ENCODE measurements around the gene PWWP2B.

The PWWP2B gene

DNA sequence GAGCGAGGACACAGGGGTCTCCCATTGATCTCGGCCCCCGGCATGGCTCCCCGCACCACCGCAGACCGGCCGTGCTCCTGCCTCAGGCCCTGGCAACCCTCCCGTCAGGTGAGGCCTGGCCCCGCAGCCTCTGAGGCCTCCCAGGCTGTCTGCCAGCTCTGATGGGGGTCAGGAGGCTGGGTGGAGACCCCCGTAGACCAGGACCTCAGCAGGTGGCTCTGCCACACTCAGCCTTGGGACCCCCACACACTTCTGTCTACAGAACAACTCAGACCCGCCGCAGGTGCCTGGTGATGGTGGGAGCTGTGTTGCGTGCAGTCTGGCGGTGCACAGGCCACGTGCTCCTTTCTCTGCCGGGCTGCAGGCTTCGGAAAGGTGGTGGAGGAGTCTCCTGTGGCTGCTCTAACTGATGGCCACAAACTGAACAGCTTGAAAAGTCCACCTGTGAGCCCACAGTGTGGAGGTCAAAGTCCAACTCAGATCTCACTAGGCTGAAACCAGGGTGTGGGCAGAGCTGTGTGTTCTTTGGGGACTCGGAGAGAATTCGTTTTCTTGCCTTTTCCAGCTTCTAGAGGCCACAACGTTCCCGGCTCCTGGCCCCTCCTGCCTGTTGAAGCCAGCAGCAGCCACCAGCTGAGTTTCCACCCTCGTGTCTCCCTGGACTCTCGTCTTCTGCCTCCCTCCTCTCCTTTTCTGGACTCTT is 62.5 kb downstream of the PWWP2B start:
- no peak for DNase-seq (ENCODE audit: low spot score)

DNA sequence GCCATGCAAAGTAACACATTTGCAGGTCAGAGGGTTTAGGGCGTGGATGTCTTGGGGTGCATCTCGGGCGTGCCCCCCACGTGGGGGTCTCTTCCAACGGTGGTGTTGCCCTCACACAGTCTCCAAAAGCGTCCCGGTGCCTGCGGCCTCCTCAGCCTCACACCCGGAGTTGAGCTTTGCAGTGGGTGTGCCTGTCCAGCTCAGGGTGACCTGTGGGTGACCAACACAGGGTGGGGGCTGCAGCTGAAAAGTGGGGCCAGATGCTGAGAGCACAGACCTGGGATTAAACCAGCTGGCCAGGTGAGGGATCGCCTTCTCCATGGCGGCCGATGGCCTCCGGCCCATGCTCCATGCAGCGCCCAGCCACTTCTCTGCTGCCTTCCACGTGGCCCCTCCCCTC is 63.1 kb downstream of the PWWP2B start:
- DNase-seq (ENCODE audit: low spot score), result no peak

DNA sequence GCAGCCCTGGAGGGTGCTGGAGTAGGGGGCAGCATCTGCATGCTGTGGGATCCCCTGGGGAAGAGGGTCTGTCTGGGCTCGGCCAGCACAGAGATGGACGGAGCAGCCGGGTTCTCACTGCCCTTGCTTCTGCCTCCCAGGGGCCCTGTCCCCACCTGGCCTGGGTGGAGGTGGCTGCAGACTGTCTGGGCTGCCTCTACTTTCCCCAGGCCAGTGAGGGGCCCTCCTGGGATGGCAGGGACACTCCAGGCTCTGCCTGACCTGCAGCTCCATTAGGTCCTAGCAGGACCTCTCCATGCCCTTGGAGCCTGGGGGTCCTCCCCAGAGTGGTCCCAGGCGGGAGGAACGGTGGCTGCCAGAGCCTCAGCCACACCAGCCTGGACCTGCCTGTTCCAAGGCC is 63.7 kb downstream of the PWWP2B start:
- no peak for DNase-seq (ENCODE audit: low spot score)

DNA sequence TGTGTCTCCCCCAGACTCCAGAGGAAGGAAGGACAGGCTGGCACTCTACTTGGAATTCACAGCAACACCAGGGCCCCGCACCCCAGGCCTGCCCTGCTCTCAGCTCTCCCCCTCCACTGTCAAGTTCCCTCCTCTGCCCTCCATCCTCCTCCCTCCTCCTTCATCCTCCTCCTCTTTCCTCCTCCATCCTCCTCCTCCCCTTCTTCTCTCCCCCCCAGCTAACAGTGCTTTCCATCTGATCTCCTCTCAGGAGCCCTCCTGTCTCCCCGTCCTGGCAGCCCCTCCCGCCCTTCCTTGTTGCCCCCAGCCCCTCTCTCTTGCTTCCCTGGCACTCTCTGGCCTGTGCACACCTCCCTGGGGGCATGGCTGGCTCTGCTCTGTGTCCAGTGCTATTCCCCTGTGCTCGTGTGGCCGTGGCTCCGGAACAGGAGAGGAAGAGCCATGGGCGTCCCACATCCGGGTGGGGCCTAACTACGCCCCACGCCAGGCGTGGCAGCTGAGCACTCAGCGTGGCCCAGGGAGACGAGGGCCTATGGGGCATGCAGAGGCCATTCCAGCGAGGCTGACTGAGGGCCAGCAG is 64.2 kb downstream of the PWWP2B start:
- DNase-seq (ENCODE audit: low spot score), result no peak

DNA sequence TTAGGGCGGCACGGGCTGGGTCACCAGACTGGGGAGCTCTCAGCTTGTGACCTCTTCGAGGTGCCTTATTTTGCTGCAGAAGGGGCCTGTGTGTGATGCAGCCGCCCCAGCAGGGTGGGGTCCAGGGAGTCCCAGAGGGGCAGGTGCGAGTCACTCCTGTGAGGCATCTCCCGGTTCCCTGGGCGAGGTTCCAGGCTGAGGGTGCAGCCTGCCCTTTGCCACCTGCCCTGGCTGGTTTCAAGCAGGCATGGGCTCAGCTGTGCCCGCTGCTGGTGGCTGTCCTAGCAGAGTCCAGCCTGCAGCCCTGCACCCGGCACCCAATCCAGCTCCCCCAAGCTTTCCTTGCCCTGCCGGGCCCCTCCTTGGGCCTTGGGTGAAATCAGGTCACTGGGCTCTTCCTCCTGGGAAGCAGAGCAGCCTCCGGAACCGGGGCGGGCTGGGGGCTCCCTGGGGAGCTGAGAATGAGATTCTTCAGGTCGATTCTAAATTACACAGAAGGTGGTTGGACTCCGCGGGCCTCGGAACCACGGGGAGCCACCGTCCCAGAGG is 64.8 kb downstream of the PWWP2B start:
- DNase-seq (ENCODE audit: low spot score), result no peak

DNA sequence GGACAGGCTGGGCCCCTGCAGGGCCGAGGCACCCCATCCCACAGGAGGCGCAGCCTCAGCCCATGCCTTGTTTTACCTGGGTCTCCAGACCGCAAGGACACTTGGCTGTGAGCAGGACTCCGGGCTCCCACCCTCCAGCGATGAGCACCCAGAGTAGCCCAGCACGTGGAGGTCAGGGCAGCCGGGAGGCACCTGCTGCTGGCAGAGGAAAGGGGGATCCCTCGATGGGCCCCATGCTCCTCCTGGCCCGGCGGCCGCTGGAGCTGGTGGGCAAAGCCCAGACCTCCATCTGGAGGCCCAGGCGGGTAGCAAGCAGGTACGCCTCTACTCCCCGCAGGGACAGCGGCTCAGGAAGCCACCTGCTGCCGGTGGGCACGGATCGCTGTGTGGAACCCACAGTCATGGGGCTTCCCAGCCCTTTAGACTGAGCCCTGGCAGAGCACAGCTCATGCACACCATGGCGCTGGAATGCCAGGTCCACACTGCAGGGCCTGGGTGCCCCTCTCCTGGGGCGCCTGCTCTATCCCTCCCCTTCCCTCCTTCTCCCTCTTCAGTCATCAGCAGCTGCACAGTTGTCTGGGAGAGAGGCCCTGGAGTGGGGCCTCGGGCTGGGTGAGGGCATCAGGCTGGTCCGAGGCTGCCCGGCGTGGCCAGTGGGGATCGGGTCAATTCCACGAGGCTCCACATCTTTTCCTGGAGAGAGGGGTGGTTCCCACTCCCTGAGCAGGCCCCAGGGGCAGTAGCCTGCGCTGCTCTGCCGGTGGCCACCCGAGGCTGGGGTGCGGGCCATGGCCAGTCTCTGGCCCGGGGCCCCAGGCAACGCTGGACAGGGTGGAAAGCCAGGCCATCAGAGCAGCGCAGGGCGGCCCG is 65.7 kb downstream of the PWWP2B start:
- DNase-seq (ENCODE audit: low spot score), result no peak

DNA sequence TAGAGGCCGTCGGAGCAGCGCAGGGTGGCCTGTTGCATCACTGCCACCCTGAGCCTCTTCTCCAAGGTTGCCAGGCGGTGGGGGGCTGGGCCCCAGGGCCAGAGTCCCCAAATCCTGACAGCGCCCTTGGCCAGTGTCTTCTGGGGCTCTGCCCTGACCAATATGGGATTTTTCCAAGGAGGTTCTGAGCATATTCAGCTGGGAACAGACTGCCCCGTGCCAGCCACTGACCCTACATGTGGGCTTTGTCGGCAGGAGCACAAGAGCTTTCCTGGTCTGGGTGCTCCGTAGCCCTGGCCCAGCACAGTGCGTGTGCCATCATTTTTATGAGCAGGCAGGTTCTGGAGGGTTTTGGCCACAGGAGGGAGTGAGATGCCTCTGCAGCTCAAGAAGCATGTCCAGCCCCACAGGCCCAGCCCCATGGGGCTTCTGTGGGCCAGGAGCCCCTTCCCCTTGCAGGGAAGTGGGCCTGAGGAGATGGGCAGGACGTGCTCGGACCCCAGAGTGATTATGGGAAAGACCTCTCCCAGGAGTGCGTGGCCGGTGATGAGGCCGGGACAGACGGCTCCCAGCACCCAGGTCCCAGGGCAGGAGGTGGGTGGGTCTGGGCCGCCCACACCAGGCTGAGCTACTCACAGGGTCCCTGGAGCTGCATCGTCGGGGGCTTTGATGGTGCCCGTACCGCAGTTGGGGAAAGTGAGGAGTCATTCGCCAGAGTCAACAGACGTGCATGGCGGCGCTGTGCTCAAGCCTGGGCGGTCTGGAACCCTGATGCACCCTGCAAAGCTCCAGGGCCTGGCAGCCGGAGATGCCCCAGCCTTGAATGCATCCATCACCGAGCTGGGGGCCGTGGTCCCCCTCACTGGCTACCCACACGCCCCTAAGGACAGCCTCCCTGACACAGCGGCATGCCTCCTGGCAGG is 66.6 kb downstream of the PWWP2B start:
- no peak for DNase-seq (ENCODE audit: low spot score)

DNA sequence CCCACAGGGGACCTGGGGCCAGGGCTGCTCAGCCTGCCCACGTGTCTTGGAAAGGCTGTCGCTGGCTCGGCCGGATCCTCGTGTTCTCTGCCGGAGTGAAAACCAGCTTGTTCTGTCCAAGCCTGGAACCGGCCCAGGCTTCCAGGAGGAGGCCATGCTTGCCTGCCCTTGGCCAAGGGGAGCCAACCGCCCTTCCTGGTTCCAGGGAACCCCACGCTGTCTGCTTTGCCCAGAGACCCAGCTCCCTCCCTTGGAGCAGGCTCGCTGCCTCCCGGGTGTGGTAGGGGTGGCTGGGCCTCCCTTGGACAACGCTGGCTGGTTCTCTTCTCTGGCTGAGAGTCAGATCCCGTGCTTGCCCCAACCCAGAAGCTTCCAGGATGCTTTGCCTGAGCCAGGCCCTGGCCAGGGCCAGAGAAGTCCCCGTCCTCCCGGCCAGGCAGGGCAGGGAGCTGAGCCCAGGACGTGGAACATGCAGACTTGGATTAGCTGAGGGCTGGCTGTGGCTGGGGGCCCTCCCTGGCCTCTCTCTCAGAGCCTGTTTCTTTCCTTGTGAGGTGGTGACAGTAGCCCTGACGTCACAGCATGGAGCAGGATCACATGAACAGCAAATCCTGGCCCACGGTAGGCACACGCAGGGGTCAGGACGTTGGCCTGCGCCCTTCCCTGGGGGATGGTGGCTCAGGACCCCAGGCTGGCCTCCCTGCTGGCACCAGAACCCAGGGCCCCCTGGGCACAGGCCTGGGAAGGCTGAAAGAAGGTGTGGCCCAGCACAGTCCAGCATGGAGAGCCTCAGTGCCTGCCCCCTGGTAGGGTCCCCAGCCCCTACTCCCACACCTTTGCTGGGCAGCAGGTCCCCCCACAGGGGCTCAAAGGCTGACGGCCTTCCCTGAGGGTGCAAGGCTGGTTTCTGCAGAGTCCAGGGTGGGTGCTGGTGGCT is 67.5 kb downstream of the PWWP2B start:
- no peak for DNase-seq (ENCODE audit: low spot score)

DNA sequence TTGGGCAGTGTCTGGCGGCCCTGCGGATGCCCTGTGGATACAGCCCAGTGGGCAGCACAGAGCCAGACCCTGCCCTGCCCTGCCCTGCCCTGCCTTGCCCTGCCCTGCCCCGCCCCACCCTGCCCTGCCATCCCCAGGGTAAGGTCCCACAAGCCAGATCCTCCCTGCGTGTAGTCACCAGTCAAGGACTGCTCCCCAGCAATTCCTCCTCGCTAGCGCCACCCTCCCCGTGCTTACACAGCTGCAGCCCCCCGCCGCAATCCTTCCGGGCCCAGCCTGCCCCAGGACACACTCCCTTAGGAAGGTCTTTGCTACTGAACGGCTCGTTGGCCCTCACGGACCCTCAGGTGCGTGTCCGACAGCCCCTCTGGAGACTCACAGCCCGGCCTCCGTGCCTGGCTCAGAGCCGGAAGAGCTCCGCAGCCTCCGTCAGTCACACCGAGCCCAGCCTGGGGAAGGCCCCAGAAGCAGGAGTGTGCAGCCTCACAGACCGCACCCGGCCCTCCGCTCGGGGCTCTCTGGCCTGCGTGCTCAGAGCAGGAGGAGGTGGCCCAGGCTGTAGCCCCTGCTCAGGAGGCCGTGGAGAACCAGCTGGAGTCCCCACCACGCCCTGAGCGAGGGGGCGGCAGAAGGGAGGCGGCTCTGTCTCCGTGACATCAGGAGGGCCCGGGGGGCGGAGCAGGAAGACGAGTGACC is 68.3 kb downstream of the PWWP2B start:
- DNase-seq (ENCODE audit: low spot score), result no peak

DNA sequence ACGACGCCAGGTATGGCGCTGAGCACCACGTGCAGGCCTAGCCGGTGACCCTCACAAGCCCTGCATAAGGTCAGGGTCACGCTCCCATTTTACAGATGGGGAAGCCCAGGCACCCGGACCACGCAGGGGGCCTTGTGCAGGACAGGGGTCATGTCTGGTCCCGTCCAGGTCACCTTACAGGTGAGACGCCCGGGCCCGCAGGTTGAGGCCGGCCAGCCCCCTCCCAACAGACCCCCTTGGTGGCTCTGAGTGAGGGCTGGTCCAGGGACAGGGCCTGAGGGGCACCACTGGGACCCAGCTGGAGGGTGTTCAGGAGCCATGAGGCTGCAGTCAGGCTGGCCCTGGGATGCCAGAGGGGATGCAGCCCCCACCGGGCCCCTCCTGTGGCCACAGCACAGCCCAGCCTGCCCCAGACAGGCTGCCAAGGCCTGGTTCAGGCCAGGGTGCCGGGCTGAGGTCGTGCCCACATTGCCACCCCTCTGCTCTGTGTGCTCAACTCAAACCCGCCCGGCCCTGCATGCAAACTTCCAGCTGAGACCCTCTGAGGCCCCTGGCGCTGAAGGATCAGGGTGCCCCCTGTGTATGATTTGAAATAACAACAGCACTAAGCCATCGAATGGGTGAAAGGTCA is 69.0 kb downstream of the PWWP2B start:
- no peak for DNase-seq (ENCODE audit: low spot score)

DNA sequence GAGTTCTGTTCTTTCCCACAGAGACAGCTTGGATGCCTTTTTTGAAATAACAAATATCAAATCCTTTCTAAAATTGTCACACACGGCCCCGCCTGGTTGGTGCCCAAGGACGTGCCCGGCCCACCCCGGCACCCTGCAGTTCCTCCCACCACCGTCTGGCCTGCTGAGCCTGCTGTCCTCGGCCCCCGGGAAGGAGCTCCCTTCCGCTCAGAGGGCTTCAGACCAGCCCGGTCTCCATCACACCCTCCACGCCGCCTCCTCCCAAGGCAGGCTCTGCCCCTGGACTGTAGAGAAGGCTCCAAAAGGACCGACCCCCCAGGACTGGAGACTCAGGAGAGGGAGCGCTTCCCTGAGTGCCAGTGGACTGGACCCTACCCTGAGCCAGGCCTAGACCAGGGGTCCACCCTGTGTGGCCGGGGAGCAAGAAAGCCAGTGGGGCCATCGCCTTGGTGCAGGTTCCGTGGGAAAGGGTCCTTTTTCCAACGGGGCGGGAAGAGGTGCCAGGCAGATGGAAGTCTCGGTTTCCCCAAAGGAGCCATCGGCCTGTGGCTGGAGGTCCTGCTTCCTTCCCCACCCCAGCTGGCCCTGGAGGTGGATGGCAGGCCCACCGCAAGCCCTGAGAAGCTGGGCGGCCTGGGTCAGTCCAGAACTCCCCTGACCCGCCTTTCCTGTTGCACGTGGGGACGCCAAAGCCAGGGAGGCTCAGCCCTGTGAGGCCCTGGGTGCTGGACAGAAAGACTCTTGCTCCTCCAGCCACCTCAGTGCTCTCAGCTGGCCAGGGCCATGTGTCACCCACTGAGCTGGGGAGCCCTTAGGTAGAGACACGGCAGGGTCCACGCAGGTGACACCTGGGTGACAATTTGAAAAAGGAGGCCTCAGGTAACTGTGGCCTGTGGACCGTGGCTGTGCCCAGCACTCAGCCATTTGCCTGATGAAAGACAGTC is 69.8 kb downstream of the PWWP2B start:
- DNase-seq (ENCODE audit: low spot score), result no peak
